Lower lobe of right lung (tissue), 2 donors: Measurements from ENCODE around the gene CHST14. TPM values are rescaled to one million over a fixed set of nuclear protein-coding genes. Genes with fewer than 3 reads are reported as not detected.
A peak's percentile ranks its signal among the peaks of the same experiment; 100 is the strongest.

Experiments
- ATAC-seq, 2 donors: fragments of 200-7000 bp; cut with Tn5 transposase; one replicate each; pipeline ENCODE4 v1.9.1; 2020 to 2022; ENCODE audit warnings: mild to moderate bottlenecking in 2 of 2, moderate library complexity in 2 of 2
- DNase-seq: peaks from one replicate; pipeline ENCODE4 v3.0.0-alpha.2; 2020
- H3K27ac ChIP-seq: fragments of 200-600 bp; one replicate; pipeline ENCODE4 v1.8.0; 2022
- H3K27me3 ChIP-seq: fragments of 200-600 bp; one replicate; pipeline ENCODE4 v1.8.0; 2022; ENCODE audit warnings: low read depth
- H3K36me3 ChIP-seq: fragments of 200-600 bp; one replicate; pipeline ENCODE4 v1.8.0; 2022; ENCODE audit warnings: mild to moderate bottlenecking
- H3K4me1 ChIP-seq: fragments of 200-600 bp; one replicate; pipeline ENCODE4 v1.8.0; 2022
- H3K4me3 ChIP-seq: fragments of 200-600 bp; one replicate; pipeline ENCODE4 v1.8.0; 2022; ENCODE audit warnings: mild to moderate bottlenecking
- H3K9me3 ChIP-seq: fragments of 200-600 bp; one replicate; pipeline ENCODE4 v1.8.0; 2022
- CTCF ChIP-seq: fragments of 200-600 bp; IDR thresholded peaks from one replicate; pipeline ENCODE4 v1.8.0; 2022; ENCODE audit warnings: antibody characterized with exemption, mild to moderate bottlenecking
- intact Hi-C: fragments of 100-400 bp; cut with DNase I; formaldehyde crosslinking; loops from one replicate; pipeline ENCODE4 v1.11.0; 2022
- total RNA-seq: library from RNA; stranded (reverse); fragmentation: NEBNext Ultra II Directional; extraction: Animal tissue kit (Norgen Biotek cat#: 25700); gene quantifications from one replicate; pipeline ENCODE4 v1.2.1, GENCODE V29; 2021
- donor health status: DM: no; HTN: yes; CAD: no; lungs with severe emphysema.

CHST14 gene
- total RNA-seq, 1 donor from 2014 or later = 15.9 TPM

GRCh38 chr15:40436116-40436891, 34.5 kb upstream of the CHST14 start:
- DNase-seq (no peak), ATAC-seq (no peak)
- no peak overlapping the region for H3K27ac ChIP-seq
- H3K27me3 ChIP-seq = peaks cover 37% of the 10 kb centered on the region
- H3K36me3 ChIP-seq = no peaks in the 10 kb centered on the region
- peaks cover 35% of the 10 kb centered on the region for H3K4me1 ChIP-seq
- no peak for TF ChIP-seq CTCF
- intact Hi-C loops = no loop called here
- H3K9me3 ChIP-seq = no peaks in the 10 kb centered on the region
- H3K4me3 ChIP-seq = peak overlapping the region; percentile 48

- no peaks in the 10 kb centered on the region for H3K9me3 ChIP-seq
- peaks cover 35% of the 10 kb centered on the region for H3K4me1 ChIP-seq
- intact Hi-C loops = no loop called here
- H3K27ac ChIP-seq = no peak overlapping the region
- no peak for TF ChIP-seq CTCF
- H3K36me3 ChIP-seq = no peaks in the 10 kb centered on the region
- peak overlapping the region; percentile 48 for H3K4me3 ChIP-seq
- ATAC-seq (no peak), DNase-seq (no peak)
- peaks cover 37% of the 10 kb centered on the region for H3K27me3 ChIP-seq
Measured at GRCh38 chr15:40436892-40437751, 33.7 kb upstream of the CHST14 start.

- Histone ChIP-seq H3K27ac (no peak overlapping the region), H3K9me3 (no peaks in the 10 kb centered on the region), H3K36me3 (no peaks in the 10 kb centered on the region), H3K4me1 (peaks cover 43% of the 10 kb centered on the region), H3K4me3 (no peak overlapping the region), H3K27me3 (peaks cover 37% of the 10 kb centered on the region)
- intact Hi-C loops = no loop called here
- DNase-seq (no peak), ATAC-seq (no peak)
- TF ChIP-seq CTCF = no peak
Measured at GRCh38 chr15:40437752-40438687, 32.8 kb upstream of the CHST14 start.

GRCh38 chr15:40438712-40439111, 32.1 kb upstream of the CHST14 start:
- peaks cover 50% of the 10 kb centered on the region for H3K4me1 ChIP-seq
- intact Hi-C loops = no loop called here
- peaks cover 37% of the 10 kb centered on the region for H3K27me3 ChIP-seq
- H3K9me3 ChIP-seq = no peaks in the 10 kb centered on the region
- no peak for TF ChIP-seq CTCF
- no peak for DNase-seq
- H3K4me3 ChIP-seq = no peak overlapping the region
- no peaks in the 10 kb centered on the region for H3K36me3 ChIP-seq
- H3K27ac ChIP-seq = no peak overlapping the region
- ATAC-seq = no peak

GRCh38 chr15:40439461-40439959, 31.3 kb upstream of the CHST14 start:
- DNase-seq (no peak), ATAC-seq (no peak)
- Histone ChIP-seq H3K4me3 (peak overlapping the region; percentile 76), H3K36me3 (no peaks in the 10 kb centered on the region), H3K9me3 (no peaks in the 10 kb centered on the region), H3K27ac (no peak overlapping the region), H3K4me1 (peaks cover 58% of the 10 kb centered on the region), H3K27me3 (peaks cover 37% of the 10 kb centered on the region)
- no peak for TF ChIP-seq CTCF
- intact Hi-C loops = no loop called here
